Left ventricle myocardium superior (tissue), 1 donor: ENCODE measurements around the gene ABI3BP. TPM values are rescaled to one million over a fixed set of nuclear protein-coding genes. Genes with fewer than 3 reads are reported as not detected.

Source experiments
- ATAC-seq: fragments of 200-7000 bp; cut with Tn5 transposase; one replicate; pipeline ENCODE4 v1.9.1; 2020; ENCODE audit warnings: mild to moderate bottlenecking, moderate library complexity
- DNase-seq: peaks from one replicate; pipeline ENCODE4 v3.0.0-alpha.2; 2020
- intact Hi-C: fragments of 100-400 bp; cut with micrococcal nuclease; formaldehyde crosslinking; loops from one replicate; pipeline ENCODE4 v1.11.0; 2022
- total RNA-seq: library from RNA; stranded (reverse); fragmentation: NEBNext Ultra II Directional; extraction: Animal tissue kit (Norgen Biotek cat#: 25700); gene quantifications from one replicate; pipeline ENCODE4 v1.2.1, GENCODE V29; 2021
- donor health status: DM: no; HTN: yes; CAD: no; lungs with severe emphysema.

Gene ABI3BP
- total RNA-seq, 1 donor from 2014 or later, result 23.4 TPM

GRCh38 chr3:100992231-100993012 lies 799 bp downstream of the ABI3BP start:
- ATAC-seq (peak; percentile 78), DNase-seq (no peak)
- intact Hi-C loops, result no loop called here

DNA sequence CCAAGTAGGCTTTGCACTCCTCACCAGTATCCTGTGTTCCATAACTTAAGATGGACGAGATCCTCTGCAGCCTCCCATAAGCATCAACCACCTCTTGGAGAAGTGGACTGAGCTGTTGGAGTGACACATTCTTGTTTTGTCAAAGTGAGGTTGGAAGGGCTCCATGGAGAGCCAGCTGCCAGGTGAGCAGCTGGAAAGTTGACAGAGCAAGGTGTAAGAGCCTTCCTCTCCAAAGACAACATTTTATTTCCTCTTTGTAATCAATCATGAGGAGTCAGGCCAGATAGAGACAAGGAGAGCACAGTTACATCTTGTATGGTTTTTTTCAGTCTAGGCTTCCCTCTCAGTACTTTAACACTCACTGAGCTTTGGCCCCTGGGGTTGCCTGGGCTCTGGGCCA lies 5.1 kb downstream of the ABI3BP start:
- intact Hi-C loops, result no loop called here
- DNase-seq (no peak), ATAC-seq (no peak)

DNA sequence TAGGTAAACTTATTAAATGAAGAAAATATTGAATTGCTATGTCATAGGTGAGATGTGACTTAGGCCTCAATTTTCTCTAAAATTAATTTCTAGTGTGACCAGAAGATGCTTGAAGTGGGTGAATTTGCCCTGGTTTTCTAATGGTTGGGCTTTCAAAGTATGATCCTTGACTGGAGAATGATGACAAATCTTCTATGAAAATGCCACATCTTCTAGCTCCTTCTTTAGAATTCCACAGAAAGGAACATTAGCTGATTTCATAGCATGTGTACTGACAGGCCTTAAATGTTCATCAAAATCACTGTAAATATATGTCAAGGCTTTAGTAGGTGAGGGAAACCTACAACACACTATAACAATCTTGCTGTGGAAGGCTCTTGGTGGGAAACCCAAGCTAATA lies 8.9 kb downstream of the ABI3BP start:
- ATAC-seq, result no peak

GRCh38 chr3:100982710-100983109 lies 10.5 kb downstream of the ABI3BP start:
- peak; percentile 75 for DNase-seq
- ATAC-seq, result peak; percentile 90
- intact Hi-C loops, result no loop called here

More for the DNA sequence above, 8.9 kb downstream of the ABI3BP start:
- no peak for DNase-seq
- intact Hi-C loops, result no loop called here

DNA sequence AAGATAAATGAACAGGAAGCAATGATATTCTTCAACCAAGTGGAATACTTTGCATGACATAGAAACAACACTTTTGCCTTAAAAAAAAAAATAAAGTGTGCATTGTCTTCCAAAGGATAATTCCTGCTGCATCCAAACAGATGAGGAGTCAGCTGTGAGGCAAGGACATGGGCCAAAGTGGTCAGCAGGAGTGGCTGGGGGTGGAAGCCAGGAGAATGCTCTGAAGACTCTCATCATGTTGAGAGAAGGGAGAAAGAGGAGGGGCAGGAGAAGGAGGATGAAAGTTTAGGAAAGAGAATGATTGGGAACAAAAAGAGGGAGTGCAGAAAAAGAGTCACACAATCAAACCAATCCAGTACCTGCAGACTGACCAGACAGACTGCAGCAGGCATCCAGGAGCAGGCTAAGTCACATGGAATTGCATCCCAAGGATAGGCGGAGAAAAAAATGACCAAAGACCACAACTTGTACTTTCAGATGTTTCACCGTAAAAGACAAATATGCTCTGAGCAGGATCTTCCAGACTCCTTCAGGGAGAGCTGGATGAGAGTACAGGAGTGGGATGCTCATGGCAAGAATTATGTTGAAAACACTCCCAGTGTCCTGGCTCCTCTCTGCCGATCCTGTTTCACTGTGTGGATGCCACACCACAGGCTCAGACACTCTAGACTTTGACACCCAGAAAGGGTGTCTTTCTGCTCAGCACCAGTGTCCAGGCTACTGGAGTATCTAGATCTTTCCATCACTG lies 11.9 kb downstream of the ABI3BP start:
- ATAC-seq (peak; percentile 36), DNase-seq (no peak)
- intact Hi-C loops, result no loop called here

GRCh38 chr3:100978011-100978659 lies 15.1 kb downstream of the ABI3BP start:
- DNase-seq, result no peak
- ATAC-seq, result peak; percentile 61
- intact Hi-C loops, result no loop called here

DNA sequence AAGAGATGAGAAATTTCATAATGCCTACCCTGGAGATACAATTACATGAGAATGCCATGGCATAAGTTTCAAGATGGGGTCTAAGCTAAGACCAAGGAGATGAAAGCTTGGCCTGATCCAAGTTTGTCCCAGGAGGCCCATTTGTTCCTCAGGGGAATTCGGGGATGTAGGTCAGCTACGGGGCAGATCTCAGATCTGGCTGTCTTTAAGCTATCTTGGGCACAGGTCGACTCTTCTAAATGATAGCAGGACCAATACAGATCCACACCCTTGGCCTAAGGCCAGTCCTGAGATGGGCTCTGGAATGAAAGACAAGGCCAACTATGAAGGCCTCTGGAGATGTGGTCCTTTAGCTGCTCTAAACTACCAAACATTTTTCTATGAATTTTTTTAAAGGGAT lies 16.6 kb downstream of the ABI3BP start:
- DNase-seq (no peak), ATAC-seq (no peak)
- intact Hi-C loops, result no loop called here

GRCh38 chr3:100975714-100976113 lies 17.5 kb downstream of the ABI3BP start:
- DNase-seq (no peak), ATAC-seq (peak; percentile 57)
- intact Hi-C loops, result no loop called here

GRCh38 chr3:100973594-100973993 lies 19.6 kb downstream of the ABI3BP start:
- ATAC-seq, result no peak

GRCh38 chr3:100972867-100973266 lies 20.4 kb downstream of the ABI3BP start:
- DNase-seq (no peak), ATAC-seq (no peak)
- intact Hi-C loops, result no loop called here

More at GRCh38 chr3:100973594-100973993, 19.6 kb downstream of the ABI3BP start:
- intact Hi-C loops, result no loop called here
- DNase-seq, result no peak

DNA sequence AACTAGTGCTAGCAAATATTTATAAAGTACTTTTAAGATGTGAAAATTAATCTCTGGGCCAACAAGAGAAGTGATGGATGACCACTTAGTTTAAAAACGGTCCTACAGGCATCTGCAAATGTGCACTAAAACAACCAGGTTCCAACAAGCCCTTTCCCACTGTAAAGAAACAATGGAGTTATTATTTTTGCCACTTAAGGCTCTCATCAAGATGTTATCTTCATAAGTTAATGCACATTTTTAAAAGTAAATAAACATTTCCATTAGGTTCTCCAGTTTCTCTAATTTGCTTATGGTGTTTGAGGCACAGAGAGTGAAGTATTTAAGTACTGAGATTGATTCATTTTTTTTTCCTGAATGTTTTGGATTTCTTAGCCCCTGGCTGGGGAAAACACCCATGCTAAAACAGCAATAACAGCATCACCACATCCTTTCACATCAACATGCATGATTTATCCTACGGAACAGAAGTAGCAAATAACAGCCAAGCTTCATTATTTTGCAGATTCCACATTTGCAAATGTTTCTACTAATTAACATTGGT lies 20.8 kb downstream of the ABI3BP start:
- no peak for ATAC-seq
- intact Hi-C loops, result no loop called here

DNA sequence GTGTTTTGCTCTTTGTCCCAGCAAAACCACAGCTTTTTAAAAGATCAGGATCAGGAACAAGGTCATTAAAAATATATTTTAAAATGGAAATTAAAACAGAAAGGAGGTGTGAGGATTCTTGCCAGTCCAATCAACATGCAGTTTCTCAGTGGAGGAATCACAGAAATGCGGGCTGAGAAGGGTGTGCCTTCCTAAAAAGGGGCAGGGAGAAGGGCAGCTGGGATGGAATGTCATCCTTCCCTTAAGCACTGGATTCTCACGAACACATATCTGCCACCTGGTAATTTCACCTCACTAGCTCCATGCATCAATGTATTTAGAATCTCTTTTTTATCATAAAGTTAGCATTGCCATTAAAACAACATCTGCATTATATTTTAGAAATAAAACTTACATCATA lies 21.4 kb downstream of the ABI3BP start:
- DNase-seq (no peak), ATAC-seq (no peak)
- intact Hi-C loops, result no loop called here

More for the DNA sequence above, 20.8 kb downstream of the ABI3BP start:
- DNase-seq, result no peak

- intact Hi-C loops, result no loop called here
- no peak for ATAC-seq
- DNase-seq, result no peak
These were observed 22.7 kb downstream of the ABI3BP start for GRCh38 chr3:100970477-100970990.

DNA sequence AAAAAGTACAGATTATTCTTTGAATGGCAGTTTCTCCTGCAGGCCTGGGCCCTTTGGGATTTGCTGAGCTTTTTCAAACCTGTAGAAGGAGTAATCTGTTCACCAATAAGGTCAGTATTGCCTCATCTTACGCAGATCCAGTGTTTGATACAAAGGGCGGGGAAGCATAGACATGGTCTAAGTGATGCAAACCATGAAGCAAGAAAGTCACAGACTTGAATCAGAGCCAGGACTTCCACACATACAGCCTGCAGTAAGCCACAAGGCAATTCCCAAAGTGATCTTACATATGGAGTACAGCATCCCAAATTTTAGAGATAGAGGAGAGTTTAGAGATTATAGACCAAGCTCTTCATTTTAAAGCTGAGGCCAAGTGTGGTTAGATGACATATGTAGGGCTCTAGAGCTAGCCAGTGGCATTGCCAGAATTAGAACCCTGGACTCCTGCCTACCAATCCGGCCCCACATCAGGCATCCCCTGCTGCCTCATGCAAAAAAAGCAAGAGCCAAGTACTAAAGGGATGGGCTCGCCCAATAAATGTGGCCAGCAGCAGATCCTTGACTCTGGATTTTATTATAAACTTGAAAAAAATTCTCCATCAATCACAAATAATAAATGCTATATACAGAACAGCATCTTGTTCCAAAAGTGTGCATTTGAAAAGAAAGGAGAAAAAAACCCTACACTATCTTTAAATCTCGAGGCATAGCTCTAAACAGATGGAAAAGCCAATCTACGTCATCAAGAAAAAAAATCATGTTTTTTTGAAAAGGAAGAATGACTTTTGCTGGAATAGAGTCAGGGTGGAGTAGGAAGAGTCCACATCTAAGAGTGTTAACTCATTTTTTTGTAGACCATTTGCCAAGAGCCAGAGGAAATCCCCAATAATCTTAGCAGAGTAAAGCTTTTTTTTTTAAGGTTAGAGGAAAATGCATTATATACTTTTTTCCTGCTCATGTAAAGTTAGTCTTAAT lies 24.0 kb downstream of the ABI3BP start:
- intact Hi-C loops, result no loop called here
- DNase-seq, result peak; percentile 37
- peak; percentile 82 for ATAC-seq

GRCh38 chr3:100966807-100967206 lies 26.4 kb downstream of the ABI3BP start:
- no peak for DNase-seq

GRCh38 chr3:100966049-100966491 lies 27.2 kb downstream of the ABI3BP start:
- no peak for DNase-seq
- intact Hi-C loops, result no loop called here
- peak; percentile 63 for ATAC-seq

More at GRCh38 chr3:100966807-100967206, 26.4 kb downstream of the ABI3BP start:
- intact Hi-C loops, result no loop called here
- ATAC-seq, result no peak

- ATAC-seq, result no peak
- intact Hi-C loops, result no loop called here
- DNase-seq, result no peak
These were observed 30.2 kb downstream of the ABI3BP start for GRCh38 chr3:100963041-100963440.

DNA sequence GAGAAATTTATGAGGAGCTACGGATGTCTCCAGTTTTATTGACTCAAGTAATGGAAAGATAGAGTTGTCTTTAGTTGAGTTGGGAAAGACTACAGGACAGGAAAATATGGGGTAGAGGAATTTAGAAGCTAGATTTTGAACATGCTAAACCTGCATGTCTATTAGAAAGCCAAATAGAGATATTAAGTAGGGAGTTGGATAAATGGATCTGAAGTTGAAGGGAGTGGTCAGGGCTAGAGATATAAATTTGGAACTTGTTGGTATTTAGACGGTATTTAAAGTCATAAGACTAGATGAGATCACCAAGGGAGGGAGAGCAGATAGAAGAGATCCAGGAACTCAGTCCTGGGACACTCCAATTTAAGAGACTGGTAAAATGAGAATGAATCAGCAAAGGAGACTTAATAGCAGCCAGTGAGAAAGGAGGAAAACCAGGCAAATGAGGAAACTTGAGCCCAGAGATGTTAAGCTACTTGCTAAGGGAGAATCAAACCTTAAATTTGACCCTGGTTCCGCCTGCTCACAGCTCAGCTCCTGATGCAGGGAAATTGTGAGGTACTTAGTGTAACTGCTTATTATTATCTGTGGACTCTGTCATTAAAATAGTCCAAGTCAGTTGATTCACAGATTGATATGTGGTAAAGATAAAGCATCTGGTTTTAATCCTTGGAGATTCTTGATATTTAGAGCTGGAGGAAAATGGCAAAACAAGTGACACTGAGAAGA lies 35.8 kb downstream of the ABI3BP start:
- intact Hi-C loops, result no loop called here
- ATAC-seq, result peak; percentile 68
- DNase-seq, result no peak
